Measurements from ENCODE around the gene HPSE.
A peak's percentile ranks its signal among the peaks of the same experiment; 100 is the strongest.

HPSE gene

GRCh38 chr4:83334425-83335241 lies at the start of gene HPSE:
Gene HPSE (minus strand): TSS chr4:83334848. CDS start chr4:83334782, 66 bp downstream.
- DNase-seq (ENCODE audit: low read depth in 2 of 2): peak in 1 of 2 donors; percentile 45

- DNase-seq (ENCODE audit: low read depth in 2 of 2): no peak
These were observed 48.2 kb upstream of the HPSE start for GRCh38 chr4:83382850-83383249.

GRCh38 chr4:83381173-83381572 lies 46.5 kb upstream of the HPSE start:
- no peak for DNase-seq (ENCODE audit: low read depth in 2 of 2)

DNA sequence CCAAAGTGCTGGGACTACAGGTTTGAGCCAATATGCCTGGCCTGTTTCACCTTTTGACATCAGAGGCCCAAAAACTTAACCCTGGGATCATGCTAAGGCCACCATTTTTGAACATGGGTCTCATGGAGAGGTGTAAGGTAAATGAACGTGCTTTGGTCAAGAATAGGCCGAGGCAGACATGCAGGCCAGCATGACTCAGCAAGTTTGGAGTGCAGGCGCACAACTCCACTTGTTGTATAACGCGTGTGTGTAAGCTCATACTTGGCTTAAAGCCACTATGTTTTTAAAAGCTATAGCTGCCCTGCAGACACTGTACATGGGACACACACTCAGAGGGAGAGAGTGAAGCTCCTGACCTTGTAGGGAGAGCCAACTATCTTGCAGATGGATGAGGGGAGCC lies 43.8 kb upstream of the HPSE start:
- no peak for DNase-seq (ENCODE audit: low read depth in 2 of 2)

DNA sequence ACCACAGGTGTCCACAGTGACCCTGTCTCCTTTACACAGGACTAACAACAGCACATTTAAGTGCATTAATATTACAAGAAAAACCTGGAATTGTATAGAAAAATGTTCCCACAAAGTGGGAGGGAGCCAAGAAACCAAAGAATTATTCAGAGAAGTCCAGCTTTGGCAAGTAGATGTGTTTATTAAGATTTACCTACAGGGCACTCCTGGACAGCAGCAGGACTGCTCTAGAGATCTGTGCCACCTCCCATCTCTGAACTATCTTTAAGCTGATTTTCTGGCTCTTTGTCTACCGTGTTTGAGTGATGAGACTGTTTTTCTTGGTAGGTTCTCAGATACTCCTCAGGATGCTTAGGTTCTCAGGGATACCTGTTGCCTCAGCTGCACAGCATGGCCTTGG lies 38.3 kb upstream of the HPSE start:
- no peak for DNase-seq (ENCODE audit: low read depth in 2 of 2)

DNA sequence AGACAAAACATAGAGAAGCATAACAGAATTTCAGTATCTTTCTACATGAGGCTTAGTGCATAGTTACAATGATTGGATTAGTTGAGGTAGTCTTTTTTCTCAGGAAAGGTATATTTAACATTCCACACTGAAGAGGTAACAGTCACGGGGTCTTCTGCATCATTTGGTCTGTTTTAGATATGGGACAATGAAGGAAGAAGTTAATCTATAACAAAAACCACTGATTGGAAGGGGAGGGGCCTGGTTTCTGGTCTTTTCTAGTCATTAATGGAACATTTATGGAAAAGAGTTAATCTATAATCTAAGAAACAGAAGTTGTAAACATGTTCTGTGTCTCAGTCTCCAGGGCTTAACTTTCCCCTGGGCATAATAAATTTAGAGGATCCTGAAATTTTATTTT lies 37.3 kb upstream of the HPSE start:
- DNase-seq (ENCODE audit: low read depth in 2 of 2): no peak

- no peak for DNase-seq (ENCODE audit: low read depth in 2 of 2)
These were observed 36.6 kb upstream of the HPSE start for GRCh38 chr4:83371235-83371634.

DNA sequence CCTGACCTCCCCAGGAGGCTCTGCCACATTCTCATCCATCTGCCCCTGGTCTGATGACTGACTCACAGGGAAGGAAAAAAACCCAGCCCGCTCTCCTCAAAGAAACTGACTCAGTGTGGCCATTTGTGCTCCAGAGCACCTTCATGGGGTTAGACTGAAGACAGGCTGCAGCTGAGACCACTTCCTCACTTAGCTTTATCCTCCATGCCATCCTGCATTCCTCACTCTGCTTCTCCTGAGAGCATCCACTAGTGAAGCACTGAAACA lies 35.9 kb upstream of the HPSE start:
- no peak for DNase-seq (ENCODE audit: low read depth in 2 of 2)

GRCh38 chr4:83369831-83370639 lies 35.4 kb upstream of the HPSE start:
- DNase-seq (ENCODE audit: low read depth in 2 of 2): no peak

DNA sequence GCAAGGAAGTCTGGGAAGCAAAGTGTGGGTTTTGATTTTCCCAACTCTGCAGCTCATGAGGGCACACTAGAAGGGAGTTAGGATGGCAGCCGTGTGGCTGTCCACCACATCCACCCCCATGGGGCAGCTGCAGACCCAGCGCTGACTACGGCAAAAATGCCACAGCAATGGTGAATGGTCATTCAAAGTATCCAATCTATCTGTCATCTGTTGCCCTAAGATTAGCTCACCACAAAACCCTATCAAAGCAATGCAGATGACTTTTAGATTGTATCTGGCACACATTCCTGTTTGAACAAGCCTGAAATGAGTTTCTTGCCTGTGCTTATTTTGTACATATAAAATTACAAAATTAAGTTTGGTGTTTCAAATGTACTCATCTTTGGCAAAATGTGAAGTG lies 29.7 kb upstream of the HPSE start:
- DNase-seq (ENCODE audit: low read depth in 2 of 2): no peak

DNA sequence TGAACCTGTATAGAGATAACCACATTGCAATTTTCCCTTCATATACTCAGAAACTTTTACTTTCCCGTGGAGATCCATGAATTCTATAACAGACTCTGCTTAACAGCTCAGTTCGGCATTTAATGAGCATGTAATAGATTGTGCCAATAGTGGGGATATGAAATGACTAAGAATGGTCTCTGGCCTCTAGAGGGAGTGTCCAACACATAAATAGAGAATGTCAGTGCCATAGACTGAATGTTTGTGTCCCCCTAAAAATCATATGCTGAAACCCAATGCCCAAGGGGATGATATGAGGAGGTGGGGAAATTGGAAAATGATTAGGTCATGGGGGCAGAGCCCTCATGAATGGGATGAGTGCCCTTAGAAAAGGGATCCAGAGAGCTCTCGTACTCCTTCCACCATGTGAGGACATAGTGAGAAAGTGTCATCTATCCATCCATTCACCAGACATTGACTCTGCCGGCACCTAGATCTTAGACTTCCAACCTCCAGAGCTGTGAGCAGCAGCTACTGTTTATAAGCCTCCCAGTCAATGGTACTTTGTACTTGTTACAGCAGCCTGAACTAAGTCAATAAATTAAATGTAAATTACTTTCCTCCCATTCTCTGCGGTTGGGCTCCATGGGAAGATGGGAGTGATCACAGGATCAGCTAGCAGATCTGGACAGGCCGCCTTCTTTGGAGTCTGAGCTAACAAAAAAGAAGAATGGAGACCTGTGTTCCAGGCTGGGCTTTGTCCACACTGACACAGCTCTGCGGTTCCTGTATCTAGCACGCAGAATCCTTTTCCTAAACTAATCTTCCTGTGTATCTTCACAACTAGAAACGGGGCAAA lies 28.1 kb upstream of the HPSE start:
- DNase-seq (ENCODE audit: low read depth in 2 of 2): no peak

GRCh38 chr4:83361416-83362103 lies 26.9 kb upstream of the HPSE start:
- no peak for DNase-seq (ENCODE audit: low read depth in 2 of 2)

DNA sequence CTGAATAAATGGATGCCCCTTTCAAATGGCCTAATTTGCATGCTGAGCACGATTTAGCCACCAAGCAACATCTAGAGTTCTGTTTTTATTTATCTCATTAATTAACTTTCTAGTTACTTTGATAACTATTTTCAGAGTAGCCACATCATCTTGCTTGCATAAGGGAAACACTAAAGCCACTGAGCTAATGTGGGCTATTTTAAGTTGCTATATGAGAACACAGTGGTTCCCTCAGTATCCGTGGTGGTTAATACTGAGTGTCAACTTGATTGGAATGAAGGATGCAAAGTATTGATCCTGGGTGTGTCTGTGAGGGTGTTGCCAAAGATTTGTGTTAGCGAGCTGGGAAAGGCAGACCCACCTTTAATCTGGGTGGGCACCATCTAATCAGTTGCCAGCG lies 25.4 kb upstream of the HPSE start:
- no peak for DNase-seq (ENCODE audit: low read depth in 2 of 2)

- DNase-seq (ENCODE audit: low read depth in 2 of 2): no peak
These were observed 23.8 kb upstream of the HPSE start for GRCh38 chr4:83358410-83358809.

DNA sequence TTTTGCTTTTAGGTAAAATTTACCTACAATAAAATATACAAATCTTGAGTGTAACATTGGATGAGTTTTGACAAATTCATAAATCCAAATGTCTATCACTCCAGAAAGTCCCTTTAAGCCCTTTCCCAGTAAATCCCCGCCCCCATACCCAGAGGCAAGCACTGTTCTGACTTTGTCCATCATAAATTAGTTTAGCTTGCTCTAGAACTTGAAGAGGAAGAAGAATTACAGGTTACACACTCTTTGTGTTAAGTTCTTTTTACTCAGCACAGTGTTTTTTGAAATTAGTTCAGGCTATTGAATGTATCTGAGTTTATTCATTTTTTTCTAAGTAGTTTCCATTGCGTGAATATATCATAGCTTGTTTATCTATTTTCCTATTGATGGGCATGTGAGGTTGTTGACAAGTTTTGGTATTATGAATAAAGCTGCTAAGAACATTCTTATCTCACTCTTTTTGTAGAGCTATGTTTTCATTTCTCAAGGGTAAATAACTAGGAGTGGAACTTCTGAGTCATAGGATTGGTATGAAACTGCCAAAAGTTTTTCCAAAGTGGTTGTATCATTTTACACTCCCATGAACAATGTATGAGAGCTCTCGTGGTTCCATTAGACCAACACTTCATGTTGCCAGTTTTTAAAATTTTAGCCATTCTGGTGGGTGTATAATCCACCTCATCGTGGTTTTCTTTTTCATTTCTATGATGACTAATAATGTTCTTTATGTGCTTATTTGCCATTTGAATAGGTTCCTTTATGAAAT lies 22.4 kb upstream of the HPSE start:
- DNase-seq (ENCODE audit: low read depth in 2 of 2): no peak

DNA sequence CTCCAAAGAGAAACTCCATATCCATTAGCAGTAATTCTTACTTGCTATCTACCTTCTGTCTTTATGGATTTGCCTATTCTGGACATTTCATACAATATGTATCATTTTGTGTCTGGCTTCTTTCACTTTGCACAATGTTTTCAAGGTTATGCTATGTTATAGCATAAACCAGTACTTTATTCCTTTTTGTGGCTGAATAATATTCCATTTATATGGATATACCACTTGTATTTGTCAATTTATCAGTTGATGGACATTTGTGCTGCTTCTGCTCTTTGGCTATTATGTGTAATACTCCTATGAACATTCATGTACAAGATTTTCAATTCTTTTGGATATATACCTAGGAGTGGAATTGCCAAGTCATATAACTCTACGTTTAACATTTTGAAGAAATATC lies 18.9 kb upstream of the HPSE start:
- DNase-seq (ENCODE audit: low read depth in 2 of 2): no peak

DNA sequence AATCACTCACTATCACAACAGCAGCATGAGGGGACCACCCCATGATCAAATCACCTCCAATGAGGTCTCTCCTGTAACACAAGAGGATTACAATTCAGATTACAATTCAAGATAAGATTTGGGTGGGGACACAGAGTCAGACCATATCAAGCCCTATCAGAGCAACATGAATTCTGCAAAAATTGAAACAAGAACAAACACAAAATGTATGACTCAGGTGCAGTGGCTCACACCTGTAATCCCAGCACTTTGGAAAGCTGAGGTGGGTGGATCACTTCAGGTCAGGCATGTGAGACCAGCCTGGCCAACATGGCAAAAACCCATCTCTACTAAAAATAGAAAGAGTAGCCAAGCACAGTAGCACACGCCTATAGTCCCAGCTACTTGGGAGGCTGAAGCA lies 13.4 kb upstream of the HPSE start:
- no peak for DNase-seq (ENCODE audit: low read depth in 2 of 2)

- no peak for DNase-seq (ENCODE audit: low read depth in 2 of 2)
These were observed 7.8 kb upstream of the HPSE start for GRCh38 chr4:83342476-83342875.

DNA sequence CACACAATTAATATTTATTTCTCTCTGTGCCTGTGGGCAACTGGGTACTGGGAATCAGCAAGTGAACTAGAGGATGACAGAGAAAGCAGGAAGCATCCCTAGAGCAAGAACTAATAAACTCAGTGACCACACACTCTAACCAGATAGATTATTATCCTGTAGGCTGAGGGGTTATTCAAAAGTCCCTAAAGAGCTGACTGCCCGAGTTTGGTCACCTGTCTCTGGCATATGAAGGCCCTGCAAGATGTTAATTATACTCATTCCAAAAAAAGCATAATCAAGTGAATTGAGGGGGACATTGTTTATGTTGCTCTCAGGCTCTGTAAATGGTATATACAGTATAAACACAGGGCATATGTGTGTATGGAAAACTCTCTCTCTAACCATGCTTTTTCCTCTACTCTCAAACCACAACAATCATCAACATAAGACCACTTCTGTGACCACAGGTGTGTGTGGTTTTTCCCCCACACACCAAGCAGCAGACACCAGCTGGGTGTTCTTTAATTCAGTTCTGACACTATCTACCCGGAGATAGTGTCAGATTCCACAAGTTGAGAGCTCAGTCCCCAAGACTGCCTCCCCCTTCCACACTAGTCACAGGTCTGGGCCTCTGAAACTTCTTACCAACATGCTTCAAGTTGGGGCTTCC lies 6.2 kb upstream of the HPSE start:
- DNase-seq (ENCODE audit: low read depth in 2 of 2): peak in 1 of 2 donors; percentile 16

- DNase-seq (ENCODE audit: low read depth in 2 of 2): no peak
These were observed 4.9 kb upstream of the HPSE start for GRCh38 chr4:83339573-83339972.

DNA sequence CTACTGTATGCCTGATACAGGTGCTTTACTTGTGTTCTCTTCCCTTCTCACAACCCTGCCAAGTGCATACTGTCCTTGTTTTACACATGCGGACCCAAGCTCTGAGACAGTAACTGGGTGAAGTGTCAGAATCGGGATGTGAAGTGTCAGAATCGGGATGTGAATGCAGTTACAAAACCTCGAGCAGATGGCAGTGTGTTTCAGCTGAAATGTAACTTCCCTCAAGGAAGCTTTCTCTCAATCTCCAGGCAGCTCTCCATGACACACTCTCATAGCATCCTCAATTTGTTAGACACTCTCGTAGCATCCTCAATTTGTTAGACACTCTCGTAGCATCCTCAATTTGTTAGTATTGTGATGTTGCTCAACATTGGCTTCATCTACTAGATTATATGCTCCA lies 1.1 kb upstream of the HPSE start:
- no peak for DNase-seq (ENCODE audit: low read depth in 2 of 2)

All from stimulated activated CD4-positive, alpha-beta T cell treated with anti-CD3 and anti-CD28 coated beads, Interleukin-15, amount 100 ng/mL, for 48 hours (primary cell).